ENCODE results near the gene ATL3. TPM values are rescaled to one million over a fixed set of nuclear protein-coding genes. Genes with fewer than 3 reads are reported as not detected.
A peak's percentile ranks its signal among the peaks of the same experiment; 100 is the strongest.

ATL3 gene
- total RNA-seq, 1 donor from 2014 or later = 72.2 TPM

GRCh38 chr11:63708764-63709163 lies 37.6 kb upstream of the ATL3 start:
- intact Hi-C loops (cut with DNase I) = no loop called here
- TF ChIP-seq POLR2A (IDR thresholded peaks at IDR 0.05) (no peak), POLR2AphosphoS5 (IDR thresholded peaks at IDR 0.05; ENCODE audit: insufficient read depth in 1 of 2, low read depth in 1 of 2) (no peak)
- TF ChIP-seq, protein P1, sequence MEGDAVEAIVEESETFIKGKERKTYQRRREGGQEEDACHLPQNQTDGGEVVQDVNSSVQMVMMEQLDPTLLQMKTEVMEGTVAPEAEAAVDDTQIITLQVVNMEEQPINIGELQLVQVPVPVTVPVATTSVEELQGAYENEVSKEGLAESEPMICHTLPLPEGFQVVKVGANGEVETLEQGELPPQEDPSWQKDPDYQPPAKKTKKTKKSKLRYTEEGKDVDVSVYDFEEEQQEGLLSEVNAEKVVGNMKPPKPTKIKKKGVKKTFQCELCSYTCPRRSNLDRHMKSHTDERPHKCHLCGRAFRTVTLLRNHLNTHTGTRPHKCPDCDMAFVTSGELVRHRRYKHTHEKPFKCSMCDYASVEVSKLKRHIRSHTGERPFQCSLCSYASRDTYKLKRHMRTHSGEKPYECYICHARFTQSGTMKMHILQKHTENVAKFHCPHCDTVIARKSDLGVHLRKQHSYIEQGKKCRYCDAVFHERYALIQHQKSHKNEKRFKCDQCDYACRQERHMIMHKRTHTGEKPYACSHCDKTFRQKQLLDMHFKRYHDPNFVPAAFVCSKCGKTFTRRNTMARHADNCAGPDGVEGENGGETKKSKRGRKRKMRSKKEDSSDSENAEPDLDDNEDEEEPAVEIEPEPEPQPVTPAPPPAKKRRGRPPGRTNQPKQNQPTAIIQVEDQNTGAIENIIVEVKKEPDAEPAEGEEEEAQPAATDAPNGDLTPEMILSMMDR (IDR thresholded peaks at IDR 0.05) = no peak
- Histone ChIP-seq H3K9me3 (no peaks in the 10 kb centered on the region), H3K36me3 (no peaks in the 10 kb centered on the region), H3K4me3 (no peak overlapping the region), H3K27me3 (no peaks in the 10 kb centered on the region), H3K27ac (no peak overlapping the region), H3K4me1 (peaks cover 19% of the 10 kb centered on the region)
- no peak for DNase-seq (ENCODE audit: extremely low spot score in 2 of 2)

DNA sequence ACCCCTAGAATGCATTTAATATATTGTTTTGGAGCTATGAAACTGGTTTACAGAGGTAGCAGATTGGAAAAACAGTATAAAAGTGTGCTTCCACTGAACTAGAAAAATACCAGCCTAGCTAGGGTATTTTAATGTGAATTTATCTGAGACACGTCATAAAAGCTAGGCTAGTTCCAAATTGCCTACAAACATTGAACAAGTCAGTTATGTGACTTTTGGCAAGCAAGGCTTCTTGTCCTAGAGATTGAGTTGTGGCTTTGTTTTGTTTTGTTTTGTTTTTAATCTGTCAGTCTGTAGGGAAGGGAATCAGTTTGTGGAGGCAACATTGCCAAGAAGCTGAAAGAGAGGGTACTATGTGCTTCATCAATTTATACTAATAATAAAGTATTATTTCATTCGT lies 34.4 kb upstream of the ATL3 start:
- Histone ChIP-seq H3K4me3 (no peak overlapping the region), H3K36me3 (no peaks in the 10 kb centered on the region), H3K27ac (no peak overlapping the region), H3K9me3 (no peaks in the 10 kb centered on the region), H3K4me1 (peaks cover 20% of the 10 kb centered on the region), H3K27me3 (no peaks in the 10 kb centered on the region)
- intact Hi-C loops (cut with DNase I) = no loop called here
- TF ChIP-seq POLR2A (IDR thresholded peaks at IDR 0.05) = no peak
- TF ChIP-seq, protein P1 (IDR thresholded peaks at IDR 0.05) = no peak
- no peak for TF ChIP-seq POLR2AphosphoS5 (IDR thresholded peaks at IDR 0.05; ENCODE audit: insufficient read depth in 1 of 2, low read depth in 1 of 2)
- no peak for DNase-seq (ENCODE audit: extremely low spot score in 2 of 2)

DNA sequence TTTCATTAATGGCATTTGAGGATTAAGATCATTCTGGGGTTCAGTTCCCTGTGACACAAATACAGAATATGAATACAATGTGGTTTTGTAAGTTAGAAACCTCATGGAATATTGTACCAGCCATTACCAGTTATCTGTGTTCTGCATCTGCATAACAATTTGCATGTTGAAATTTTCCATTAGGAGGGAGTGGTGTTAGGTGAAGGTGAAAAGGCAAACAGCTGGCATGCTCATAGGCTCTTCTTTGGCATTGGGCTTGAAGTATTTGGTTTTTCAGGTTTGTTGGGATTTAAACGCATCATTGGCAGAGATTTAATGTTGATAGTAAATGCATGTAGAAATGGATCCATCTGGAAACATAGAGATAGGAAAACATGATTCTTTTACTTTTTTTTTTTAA lies 28.7 kb upstream of the ATL3 start:
- DNase-seq (ENCODE audit: extremely low spot score in 2 of 2) = no peak
- TF ChIP-seq POLR2A (IDR thresholded peaks at IDR 0.05) (no peak), POLR2AphosphoS5 (IDR thresholded peaks at IDR 0.05; ENCODE audit: insufficient read depth in 1 of 2, low read depth in 1 of 2) (peak in 1 of 2 donors; percentile 15)
- H3K4me3 ChIP-seq = no peak overlapping the region
- no peaks in the 10 kb centered on the region for H3K27me3 ChIP-seq
- peaks cover 25% of the 10 kb centered on the region for H3K4me1 ChIP-seq
- intact Hi-C loops (cut with DNase I) = no loop called here
- H3K9me3 ChIP-seq = no peaks in the 10 kb centered on the region
- no peaks in the 10 kb centered on the region for H3K36me3 ChIP-seq
- H3K27ac ChIP-seq = no peak overlapping the region

GRCh38 chr11:63698976-63699733 lies 28.0 kb upstream of the ATL3 start:
- Histone ChIP-seq H3K27ac (no peak overlapping the region), H3K4me3 (no peak overlapping the region), H3K27me3 (no peaks in the 10 kb centered on the region), H3K4me1 (peaks cover 25% of the 10 kb centered on the region), H3K36me3 (no peaks in the 10 kb centered on the region), H3K9me3 (no peaks in the 10 kb centered on the region)
- TF ChIP-seq, protein P1 (IDR thresholded peaks at IDR 0.05) = no peak
- TF ChIP-seq POLR2A (IDR thresholded peaks at IDR 0.05) (no peak), POLR2AphosphoS5 (IDR thresholded peaks at IDR 0.05; ENCODE audit: insufficient read depth in 1 of 2, low read depth in 1 of 2) (no peak)
- DNase-seq (ENCODE audit: extremely low spot score in 2 of 2) = no peak
- intact Hi-C loops (cut with DNase I) = no loop called here

- Histone ChIP-seq H3K27me3 (no peaks in the 10 kb centered on the region), H3K4me1 (peaks cover 33% of the 10 kb centered on the region), H3K9me3 (no peaks in the 10 kb centered on the region), H3K36me3 (no peaks in the 10 kb centered on the region), H3K4me3 (no peak overlapping the region), H3K27ac (no peak overlapping the region)
- intact Hi-C loops (cut with DNase I) = no loop called here
- no peak for DNase-seq (ENCODE audit: extremely low spot score in 2 of 2)
- TF ChIP-seq POLR2AphosphoS5 (IDR thresholded peaks at IDR 0.05; ENCODE audit: insufficient read depth in 1 of 2, low read depth in 1 of 2) (no peak), POLR2A (IDR thresholded peaks at IDR 0.05) (no peak)
- TF ChIP-seq, protein P1 (IDR thresholded peaks at IDR 0.05) = no peak
Observed at GRCh38 chr11:63694596-63694995, 23.4 kb upstream of the ATL3 start.
